CD4-positive, alpha-beta T cell (primary cell): Measurements from ENCODE around the gene VAV2. TPM values are rescaled to one million over a fixed set of nuclear protein-coding genes. Genes with fewer than 3 reads are reported as not detected.

Experiments
- ATAC-seq: fragments of 200-7000 bp; cut with Tn5 transposase; one replicate; pipeline ENCODE4 v1.10.0; 2022; ENCODE audit warnings: mild to moderate bottlenecking; ENCODE audit not compliant: poor library complexity
- CTCF ChIA-PET: fragments of 350-600 bp; sonication (Branson Sonifier 250); formaldehyde crosslinking; loops from one replicate; lab custom pipeline; 2021; ENCODE audit warnings: antibody characterized with exemption, inconsistent platforms; lab: Charles Lee
- POLR2A ChIA-PET: fragments of 350-600 bp; sonication (Branson Sonifier 250); formaldehyde crosslinking; loops from one replicate; lab custom pipeline; 2021; ENCODE audit warnings: antibody characterized with exemption, inconsistent platforms; lab: Charles Lee
- DNase-seq, 14 experiments: peaks; one replicate each; pipeline ENCODE4 v3.0.0-alpha.2; 2013 to 2020; ENCODE audit warnings: mixed read lengths in 2 of 14
- H3K27ac ChIP-seq, 2 donors: one replicate each; pipeline versions ENCODE4 v1.5.1 to v1.7.0; 2013; ENCODE audit warnings: low read length in 2 of 2, low read depth in 1 of 2, mild to moderate bottlenecking in 1 of 2
- H3K27me3 ChIP-seq, 2 experiments: 1 replicate in 1 of 2; 2 replicates in 1 of 2; pipeline versions ENCODE4 v1.6.1 to v1.7.0; 2013; ENCODE audit warnings: low read length in 2 of 2, control low read depth in 1 of 2, mild to moderate bottlenecking in 1 of 2, moderate library complexity in 1 of 2; ENCODE audit not compliant: insufficient read depth in 2 of 2, control insufficient read depth in 1 of 2
- H3K36me3 ChIP-seq: one replicate; pipeline ENCODE4 v1.6.1; 2013; ENCODE audit warnings: low read length, control low read depth; ENCODE audit not compliant: insufficient read depth
- H3K4me1 ChIP-seq: one replicate; pipeline ENCODE4 v1.6.1; 2013; ENCODE audit warnings: low read length, control low read depth; ENCODE audit not compliant: insufficient read depth
- H3K4me3 ChIP-seq: one replicate; pipeline ENCODE4 v1.5.1; 2013; ENCODE audit warnings: mild to moderate bottlenecking, low read length, moderate library complexity
- H3K9me3 ChIP-seq, 2 experiments: 1 replicate in 1 of 2; 2 replicates in 1 of 2; pipeline versions ENCODE4 v1.6.1 to v1.7.0; 2013; ENCODE audit warnings: low read length in 2 of 2, mild to moderate bottlenecking in 2 of 2, control low read depth in 1 of 2, moderate library complexity in 1 of 2; ENCODE audit not compliant: control insufficient read depth in 1 of 2, insufficient read depth in 1 of 2
- H3K27ac Mint-ChIP-seq: one replicate; pipeline ENCODE4 v1.8.0; 2020; ENCODE audit warnings: mixed read lengths
- H3K27me3 Mint-ChIP-seq: one replicate; pipeline ENCODE4 v1.8.0; 2021; ENCODE audit warnings: mixed read lengths
- H3K36me3 Mint-ChIP-seq: one replicate; pipeline ENCODE4 v1.8.0; 2021; ENCODE audit warnings: low read depth, mixed read lengths
- H3K4me1 Mint-ChIP-seq: one replicate; pipeline ENCODE4 v1.8.0; 2021; ENCODE audit warnings: low read depth, mixed read lengths
- H3K4me3 Mint-ChIP-seq: one replicate; pipeline ENCODE4 v1.8.0; 2020; ENCODE audit warnings: mild to moderate bottlenecking, mixed read lengths
- H3K9me3 Mint-ChIP-seq: one replicate; pipeline ENCODE4 v1.8.0; 2020; ENCODE audit warnings: mixed read lengths
- intact Hi-C, 2 experiments: fragments of 100-400 bp; cut with DNase I in 1 of 2; cut with micrococcal nuclease in 1 of 2; formaldehyde crosslinking; loops; one replicate each; pipeline versions ENCODE4 v1.15.1 to v1.9.0; 2023 to 2025; cut with DNase I, micrococcal nuclease
- total RNA-seq, 174 experiments: library from RNA in 2 of 174; stranded (reverse) in 2 of 174; gene quantifications; one replicate each; pipeline ENCODE4 v1.2.3 and lab custom pipeline; 2021 to 2026
- TF ChIP-seq, protein P1 (sequence below): fragments of 200-600 bp; IDR thresholded peaks from one replicate; pipeline ENCODE4 v1.8.0; 2022; ENCODE audit warnings: antibody characterized with exemption, mild to moderate bottlenecking

The VAV2 gene
- total RNA-seq, 2 experiments from 2014 or later = 1.6 to 1.7 TPM

GRCh38 chr9:133939845-133940244 is 52.3 kb downstream of the VAV2 start:
- no peak overlapping the region for H3K27ac Mint-ChIP-seq
- no peaks in the 10 kb centered on the region for H3K27me3 Mint-ChIP-seq
- ATAC-seq = no peak
- no peaks in the 10 kb centered on the region for H3K4me1 ChIP-seq
- POLR2A ChIA-PET = no interaction called here
- no peaks in the 10 kb centered on the region for H3K36me3 Mint-ChIP-seq
- H3K9me3 Mint-ChIP-seq = no peaks in the 10 kb centered on the region
- TF ChIP-seq, protein P1, sequence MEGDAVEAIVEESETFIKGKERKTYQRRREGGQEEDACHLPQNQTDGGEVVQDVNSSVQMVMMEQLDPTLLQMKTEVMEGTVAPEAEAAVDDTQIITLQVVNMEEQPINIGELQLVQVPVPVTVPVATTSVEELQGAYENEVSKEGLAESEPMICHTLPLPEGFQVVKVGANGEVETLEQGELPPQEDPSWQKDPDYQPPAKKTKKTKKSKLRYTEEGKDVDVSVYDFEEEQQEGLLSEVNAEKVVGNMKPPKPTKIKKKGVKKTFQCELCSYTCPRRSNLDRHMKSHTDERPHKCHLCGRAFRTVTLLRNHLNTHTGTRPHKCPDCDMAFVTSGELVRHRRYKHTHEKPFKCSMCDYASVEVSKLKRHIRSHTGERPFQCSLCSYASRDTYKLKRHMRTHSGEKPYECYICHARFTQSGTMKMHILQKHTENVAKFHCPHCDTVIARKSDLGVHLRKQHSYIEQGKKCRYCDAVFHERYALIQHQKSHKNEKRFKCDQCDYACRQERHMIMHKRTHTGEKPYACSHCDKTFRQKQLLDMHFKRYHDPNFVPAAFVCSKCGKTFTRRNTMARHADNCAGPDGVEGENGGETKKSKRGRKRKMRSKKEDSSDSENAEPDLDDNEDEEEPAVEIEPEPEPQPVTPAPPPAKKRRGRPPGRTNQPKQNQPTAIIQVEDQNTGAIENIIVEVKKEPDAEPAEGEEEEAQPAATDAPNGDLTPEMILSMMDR = no peak
- no peaks in the 10 kb centered on the region for H3K27me3 ChIP-seq
- CTCF ChIA-PET = no interaction called here
- no peak overlapping the region for H3K4me3 ChIP-seq
- no peaks in the 10 kb centered on the region for H3K36me3 ChIP-seq
- H3K27ac ChIP-seq = no peak overlapping the region
- intact Hi-C loops = no loop called here
- no peak overlapping the region for H3K4me3 Mint-ChIP-seq
- H3K4me1 Mint-ChIP-seq = no peaks in the 10 kb centered on the region
- no peaks in the 10 kb centered on the region for H3K9me3 ChIP-seq
- DNase-seq = no peak

DNA sequence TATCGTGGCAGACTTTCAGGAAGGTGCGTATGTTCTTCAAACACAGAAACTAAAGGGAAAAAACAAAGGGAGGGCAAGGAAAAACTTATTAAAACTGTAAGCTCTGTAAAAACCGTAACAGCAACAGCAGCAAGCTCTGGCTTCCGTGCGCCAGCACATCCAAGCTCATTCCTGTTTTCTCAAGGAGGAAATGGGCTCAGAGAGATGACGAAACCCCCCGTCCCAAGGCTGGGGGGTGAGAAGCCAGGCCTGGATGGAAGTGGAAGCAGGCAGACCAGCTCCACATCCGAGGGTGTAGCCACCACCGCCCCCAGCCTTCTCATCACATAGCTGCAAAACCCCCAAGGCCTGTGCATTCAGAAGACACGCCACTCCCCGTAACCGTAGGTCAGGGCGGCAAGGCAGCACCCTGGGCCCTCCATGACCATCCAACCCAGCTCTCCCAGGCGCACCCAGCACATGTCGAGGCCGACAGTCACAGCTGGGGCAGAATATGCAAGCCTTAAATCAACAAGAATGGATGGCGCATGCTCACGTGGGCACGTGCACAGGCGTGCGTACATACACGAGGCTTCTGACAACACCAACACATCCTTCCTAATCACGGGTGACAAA is 52.8 kb downstream of the VAV2 start:
- TF ChIP-seq, protein P1 = no peak
- H3K4me1 ChIP-seq = no peaks in the 10 kb centered on the region
- no peak overlapping the region for H3K4me3 ChIP-seq
- H3K27me3 Mint-ChIP-seq = no peaks in the 10 kb centered on the region
- ChIA-PET POLR2A (no interaction called here), CTCF (no interaction called here)
- intact Hi-C loops = no loop called here
- no peaks in the 10 kb centered on the region for H3K27me3 ChIP-seq
- ATAC-seq (no peak), DNase-seq (no peak)
- no peak overlapping the region for H3K27ac ChIP-seq
- no peaks in the 10 kb centered on the region for H3K9me3 Mint-ChIP-seq
- H3K36me3 Mint-ChIP-seq = no peaks in the 10 kb centered on the region
- H3K4me1 Mint-ChIP-seq = no peaks in the 10 kb centered on the region
- no peak overlapping the region for H3K27ac Mint-ChIP-seq
- H3K4me3 Mint-ChIP-seq = no peak overlapping the region
- no peaks in the 10 kb centered on the region for H3K9me3 ChIP-seq
- H3K36me3 ChIP-seq = no peaks in the 10 kb centered on the region

DNA sequence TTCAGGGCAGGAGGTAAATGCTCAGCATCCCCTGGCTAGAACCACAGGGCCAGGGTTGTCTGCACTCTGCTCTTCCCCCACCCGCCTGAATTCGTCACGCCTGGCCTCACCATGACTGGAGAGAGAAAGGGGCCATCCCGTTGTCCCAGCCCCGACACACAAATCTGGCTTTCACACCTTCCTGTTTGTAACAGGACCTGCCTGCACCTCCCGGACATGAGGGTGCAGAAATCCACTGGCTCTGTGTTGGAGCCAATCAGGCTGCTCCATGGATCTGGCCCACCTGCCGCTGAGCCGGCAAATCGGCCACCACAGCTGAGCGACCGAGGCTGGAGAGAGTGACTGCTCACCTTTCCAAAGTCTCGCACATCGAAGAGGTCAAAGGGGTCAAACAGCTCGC is 53.4 kb downstream of the VAV2 start:
- Histone ChIP-seq H3K27me3 (no peaks in the 10 kb centered on the region), H3K4me1 (no peaks in the 10 kb centered on the region), H3K4me3 (no peak overlapping the region), H3K9me3 (no peaks in the 10 kb centered on the region), H3K27ac (no peak overlapping the region), H3K36me3 (no peaks in the 10 kb centered on the region)
- ChIA-PET POLR2A (no interaction called here), CTCF (no interaction called here)
- no peak overlapping the region for H3K27ac Mint-ChIP-seq
- H3K27me3 Mint-ChIP-seq = no peaks in the 10 kb centered on the region
- ATAC-seq = no peak
- H3K9me3 Mint-ChIP-seq = no peaks in the 10 kb centered on the region
- intact Hi-C loops = no loop called here
- no peak overlapping the region for H3K4me3 Mint-ChIP-seq
- DNase-seq = no peak
- TF ChIP-seq, protein P1 = no peak
- no peaks in the 10 kb centered on the region for H3K4me1 Mint-ChIP-seq
- no peaks in the 10 kb centered on the region for H3K36me3 Mint-ChIP-seq
